HuH-7 (cell line): ENCODE data around the gene MDM2.

Experiments
- DNase-seq: peaks from one replicate; pipeline ENCODE4 v3.0.0; 2011; ENCODE audit warnings: low spot score

Gene MDM2

GRCh38 chr12:68853396-68854077, 45.6 kb downstream of the MDM2 start:
- DNase-seq, result no peak

- DNase-seq, result no peak
These were observed 46.1 kb downstream of the MDM2 start for GRCh38 chr12:68854078-68854468.

GRCh38 chr12:68854554-68854953, 46.6 kb downstream of the MDM2 start:
- no peak for DNase-seq

- no peak for DNase-seq
These were observed 47.1 kb downstream of the MDM2 start for GRCh38 chr12:68855111-68855510.

GRCh38 chr12:68855771-68856170, 47.8 kb downstream of the MDM2 start:
- no peak for DNase-seq

GRCh38 chr12:68856510-68856909, 48.5 kb downstream of the MDM2 start:
- no peak for DNase-seq

- DNase-seq, result no peak
These were observed 53.9 kb downstream of the MDM2 start for GRCh38 chr12:68861890-68862289.

- DNase-seq, result no peak
These were observed 55.3 kb downstream of the MDM2 start for GRCh38 chr12:68863109-68863770.

GRCh38 chr12:68863886-68864454, 56.0 kb downstream of the MDM2 start:
- peak; percentile 21 for DNase-seq

GRCh38 chr12:68864604-68865003, 56.6 kb downstream of the MDM2 start:
- DNase-seq, result no peak

- no peak for DNase-seq
These were observed 57.6 kb downstream of the MDM2 start for GRCh38 chr12:68865399-68866164.

- DNase-seq, result no peak
These were observed 59.0 kb downstream of the MDM2 start for GRCh38 chr12:68866950-68867349.

GRCh38 chr12:68867606-68868005, 59.6 kb downstream of the MDM2 start:
- no peak for DNase-seq

GRCh38 chr12:68868043-68868790, 60.2 kb downstream of the MDM2 start:
- DNase-seq, result no peak

GRCh38 chr12:68870011-68870410, 62.0 kb downstream of the MDM2 start:
- DNase-seq, result no peak

- no peak for DNase-seq
These were observed 62.5 kb downstream of the MDM2 start for GRCh38 chr12:68870443-68870842.

GRCh38 chr12:68871396-68871795, 63.4 kb downstream of the MDM2 start:
- no peak for DNase-seq

GRCh38 chr12:68871921-68872320, 63.9 kb downstream of the MDM2 start:
- peak; percentile 21 for DNase-seq

GRCh38 chr12:68873316-68873715, 65.3 kb downstream of the MDM2 start:
- no peak for DNase-seq

- no peak for DNase-seq
These were observed 68.5 kb downstream of the MDM2 start for GRCh38 chr12:68876461-68876860.

- no peak for DNase-seq
These were observed 69.6 kb downstream of the MDM2 start for GRCh38 chr12:68877583-68877982.

- no peak for DNase-seq
These were observed 70.3 kb downstream of the MDM2 start for GRCh38 chr12:68878283-68878682.
